ENCODE results near the gene SCML1. TPM values are rescaled to one million over a fixed set of nuclear protein-coding genes. Genes with fewer than 3 reads are reported as not detected.

Gene SCML1
- total RNA-seq, 1 experiment from 2014 or later: 13.0 TPM

GRCh38 chrX:17743913-17744312 lies 6.6 kb downstream of the SCML1 start:
- no peak for DNase-seq (ENCODE audit: low spot score)
- TF ChIP-seq CTCF (conservative IDR thresholded peaks at IDR 0.05; ENCODE audit: low read depth, low read length) (no peak), EZH2 (IDR thresholded peaks at IDR 0.05; ENCODE audit: borderline replicate concordance, low read depth, low read length, poor library complexity, severe bottlenecking) (no peak)
- ChIA-PET CTCF (no interaction called here), POLR2A (ENCODE audit: low non-redundant PET) (no interaction called here)
- no peak overlapping the region for H3K27ac ChIP-seq (ENCODE audit: low read depth, low read length, poor library complexity, severe bottlenecking)
- no peaks in the 10 kb centered on the region for H3K9me3 ChIP-seq (ENCODE audit: low read depth, low read length, poor library complexity, severe bottlenecking)
- H3K36me3 ChIP-seq (ENCODE audit: insufficient read depth, low read length, poor library complexity, severe bottlenecking): no peaks in the 10 kb centered on the region
- H3K27me3 ChIP-seq (replicated peaks; ENCODE audit: insufficient read depth, low read depth, low read length, poor library complexity): no peaks in the 10 kb centered on the region
- no peak overlapping the region for H3K4me3 ChIP-seq (ENCODE audit: low read depth, low read length, poor library complexity, severe bottlenecking)
- intact Hi-C loops (cut with micrococcal nuclease; ENCODE audit: unreplicated experiment): no loop called here
- H3K4me1 ChIP-seq (ENCODE audit: insufficient read depth, low read length, poor library complexity, severe bottlenecking): peaks cover 4% of the 10 kb centered on the region
- no TSS peak for BruUV-seq (replicated peaks)

- no peak for DNase-seq (ENCODE audit: low spot score)
- ChIA-PET CTCF (no interaction called here), POLR2A (ENCODE audit: low non-redundant PET) (no interaction called here)
- Histone ChIP-seq H3K27ac (ENCODE audit: low read depth, low read length, poor library complexity, severe bottlenecking) (no peak overlapping the region), H3K9me3 (ENCODE audit: low read depth, low read length, poor library complexity, severe bottlenecking) (no peaks in the 10 kb centered on the region), H3K4me3 (ENCODE audit: low read depth, low read length, poor library complexity, severe bottlenecking) (no peak overlapping the region), H3K4me1 (ENCODE audit: insufficient read depth, low read length, poor library complexity, severe bottlenecking) (no peaks in the 10 kb centered on the region), H3K27me3 (replicated peaks; ENCODE audit: insufficient read depth, low read depth, low read length, poor library complexity) (no peaks in the 10 kb centered on the region), H3K36me3 (ENCODE audit: insufficient read depth, low read length, poor library complexity, severe bottlenecking) (no peaks in the 10 kb centered on the region)
- no TSS peak for BruUV-seq (replicated peaks)
- TF ChIP-seq EZH2 (IDR thresholded peaks at IDR 0.05; ENCODE audit: borderline replicate concordance, low read depth, low read length, poor library complexity, severe bottlenecking) (no peak), CTCF (conservative IDR thresholded peaks at IDR 0.05; ENCODE audit: low read depth, low read length) (peak; percentile 59)
- intact Hi-C loops (cut with micrococcal nuclease; ENCODE audit: unreplicated experiment): no loop called here
Observed at GRCh38 chrX:17744896-17745523, 7.7 kb downstream of the SCML1 start.

- intact Hi-C loops (cut with micrococcal nuclease; ENCODE audit: unreplicated experiment): no loop called here
- CTCF ChIA-PET: no interaction called here
- TF ChIP-seq CTCF (conservative IDR thresholded peaks at IDR 0.05; ENCODE audit: low read depth, low read length) (no peak), EZH2 (IDR thresholded peaks at IDR 0.05; ENCODE audit: borderline replicate concordance, low read depth, low read length, poor library complexity, severe bottlenecking) (no peak)
Observed at GRCh38 chrX:17747692-17748091, 10.4 kb downstream of the SCML1 start.

More at GRCh38 chrX:17747692-17748091, 10.4 kb downstream of the SCML1 start:
- H3K4me1 ChIP-seq (ENCODE audit: insufficient read depth, low read length, poor library complexity, severe bottlenecking): no peaks in the 10 kb centered on the region
- peaks cover 6% of the 10 kb centered on the region for H3K36me3 ChIP-seq (ENCODE audit: insufficient read depth, low read length, poor library complexity, severe bottlenecking)
- H3K27ac ChIP-seq (ENCODE audit: low read depth, low read length, poor library complexity, severe bottlenecking): no peak overlapping the region
- POLR2A ChIA-PET (ENCODE audit: low non-redundant PET): interaction anchor here (0.5 kb wide), 1 partner anchor 86 kb away, joined by 5 read pairs; no protein-coding TSS in a partner anchor
- H3K27me3 ChIP-seq (replicated peaks; ENCODE audit: insufficient read depth, low read depth, low read length, poor library complexity): no peaks in the 10 kb centered on the region
- no peak overlapping the region for H3K4me3 ChIP-seq (ENCODE audit: low read depth, low read length, poor library complexity, severe bottlenecking)
- no peak for DNase-seq (ENCODE audit: low spot score)
- BruUV-seq (replicated peaks): no TSS peak
- no peaks in the 10 kb centered on the region for H3K9me3 ChIP-seq (ENCODE audit: low read depth, low read length, poor library complexity, severe bottlenecking)
